ENCODE results near the gene GNG7.
A peak's percentile ranks its signal among the peaks of the same experiment; 100 is the strongest.
"Not testable (repeated sequence)": the region's sequence is repeated elsewhere in the genome, so short reads cannot be mapped to it uniquely, and the experiment has no call there.

Gene GNG7

DNA sequence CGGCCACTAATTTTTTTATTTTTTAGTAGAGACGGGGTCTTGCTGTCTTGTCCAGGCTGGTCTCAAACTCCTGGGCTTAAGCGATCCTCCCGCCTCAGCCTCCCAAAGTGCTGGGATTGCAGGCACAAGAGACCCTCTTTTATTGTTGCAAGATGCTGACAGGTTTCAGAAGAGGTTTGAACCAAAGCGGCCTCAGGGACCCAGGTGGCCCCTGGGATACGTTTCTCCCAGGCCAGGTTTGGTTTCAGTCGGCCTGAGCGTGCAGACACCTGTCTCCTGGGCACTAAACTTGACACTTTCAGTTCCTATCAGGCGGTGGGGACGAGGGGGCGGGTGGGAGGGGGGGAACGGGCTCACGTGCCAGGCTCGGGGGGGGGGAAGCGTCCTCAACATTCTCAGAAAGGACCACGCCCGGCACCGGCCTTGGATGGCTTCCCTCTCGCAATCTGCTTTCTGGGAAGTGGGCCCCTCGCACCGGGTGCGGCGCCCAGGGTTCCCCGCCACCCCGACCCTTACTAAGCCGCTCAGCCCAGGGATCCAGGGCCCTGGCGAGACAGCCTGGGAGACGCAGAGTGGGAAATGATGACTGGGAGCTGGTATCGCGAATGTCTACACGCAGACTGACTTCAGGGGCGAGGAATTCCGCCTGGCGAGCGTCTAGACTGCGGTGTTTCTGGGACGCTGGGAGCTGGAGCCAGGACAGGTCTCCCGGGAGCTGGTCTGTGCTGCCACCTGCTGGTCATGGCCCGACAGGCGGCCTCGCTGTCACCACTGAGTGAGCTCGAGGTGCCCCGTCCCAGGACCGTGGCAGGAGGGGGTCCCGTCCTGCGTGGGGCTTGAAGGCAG, 91.6 kb downstream of the GNG7 start:
- TF ChIP-seq TAF1 (IDR thresholded peaks at IDR 0.05; ENCODE audit: low read depth, low read length) (0 out of 2 replicates have a peak, but pooled peaks have one; percentile 25), PAX5 (IDR thresholded peaks at IDR 0.05; ENCODE audit: insufficient read depth, low read length, severe bottlenecking) (peak; percentile 24), POU2F2 (IDR thresholded peaks at IDR 0.05; ENCODE audit: low read depth, low read length) (peak; percentile 28; the same call in 1 of the 2 replicates), POLR2A (IDR thresholded peaks at IDR 0.05; ENCODE audit: low read depth, low read length) (peak; percentile 40; the same call in 1 of the 2 replicates), SPI1 (IDR thresholded peaks at IDR 0.05; ENCODE audit: low read depth, low read length) (peak; percentile 84), POLR2AphosphoS5 (IDR thresholded peaks at IDR 0.05; ENCODE audit: low read depth, low read length) (no peak)
- DNase-seq (ENCODE audit: insufficient read length, low spot score) (no peak), FAIRE-seq (peak; percentile 95)

DNA sequence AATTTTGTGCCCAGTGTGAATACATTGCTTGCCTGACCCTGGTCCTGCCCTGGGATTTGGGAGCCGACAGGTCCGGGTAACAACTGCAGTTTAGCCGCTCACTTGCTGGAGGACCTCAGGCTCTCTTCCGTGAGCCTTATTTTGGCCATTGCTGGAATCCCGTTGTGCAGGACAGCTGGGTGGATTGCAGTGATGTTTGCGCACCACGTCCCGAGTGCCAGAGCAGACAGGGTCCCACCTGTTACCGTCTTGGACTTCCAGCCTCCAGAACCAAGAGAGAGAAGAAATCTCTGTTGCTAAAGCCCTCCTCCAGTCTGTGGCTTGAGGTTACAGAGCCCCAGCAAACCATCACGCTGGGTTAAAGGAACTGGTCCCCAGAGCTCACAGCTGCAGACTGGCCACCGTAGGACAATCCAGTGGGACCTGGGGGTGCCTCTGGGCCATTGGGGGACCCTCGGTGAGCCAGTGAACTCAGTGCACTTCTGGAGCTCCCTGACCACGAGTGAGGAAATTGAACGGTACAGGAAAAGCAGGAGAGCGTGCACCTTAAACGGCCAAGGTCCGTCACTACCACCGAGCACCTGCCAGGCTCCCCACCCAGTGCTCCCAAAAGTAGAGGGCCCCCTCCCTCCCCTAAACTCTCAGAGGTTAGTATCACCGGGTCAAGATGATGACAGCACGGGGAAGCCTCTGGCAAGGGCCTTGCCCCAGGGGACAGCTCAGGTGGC, 92.9 kb downstream of the GNG7 start:
- DNase-seq (ENCODE audit: insufficient read length, low spot score) (no peak), FAIRE-seq (peak; percentile 80)
- TF ChIP-seq PAX5 (IDR thresholded peaks at IDR 0.05; ENCODE audit: insufficient read depth, low read length, severe bottlenecking) (no peak), SPI1 (IDR thresholded peaks at IDR 0.05; ENCODE audit: low read depth, low read length) (peak; percentile 67), POU2F2 (IDR thresholded peaks at IDR 0.05; ENCODE audit: low read depth, low read length) (peak; percentile 66; the same call in 1 of the 2 replicates), POLR2A (IDR thresholded peaks at IDR 0.05; ENCODE audit: low read depth, low read length) (peak; percentile 43; the same call in 1 of the 2 replicates), TAF1 (IDR thresholded peaks at IDR 0.05; ENCODE audit: low read depth, low read length) (0 out of 2 replicates have a peak, but pooled peaks have one; percentile 47), POLR2AphosphoS5 (IDR thresholded peaks at IDR 0.05; ENCODE audit: low read depth, low read length) (no peak)

DNA sequence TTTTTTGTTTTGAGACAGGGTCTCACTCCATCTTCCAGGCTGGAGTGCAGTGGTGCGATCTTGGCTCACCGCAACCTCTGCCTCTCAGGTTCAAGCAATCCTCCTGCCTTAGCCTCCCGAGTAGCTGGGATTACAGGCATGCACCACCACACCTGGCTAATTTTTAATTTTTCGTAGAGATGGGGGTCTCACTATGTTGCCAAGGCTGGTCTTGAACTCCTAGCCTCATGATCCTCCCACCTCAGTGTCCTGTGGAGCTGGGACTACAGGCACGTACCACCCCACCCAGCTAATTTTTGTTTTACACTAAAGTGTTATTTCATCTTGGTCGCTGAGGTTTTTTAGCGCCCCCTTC, 93.5 kb downstream of the GNG7 start:
- DNase-seq (ENCODE audit: insufficient read length, low spot score); FAIRE-seq: not testable (repeated sequence)
- peak; percentile 16 for TF ChIP-seq POLR2A (IDR thresholded peaks at IDR 0.05; ENCODE audit: low read depth, low read length)

DNA sequence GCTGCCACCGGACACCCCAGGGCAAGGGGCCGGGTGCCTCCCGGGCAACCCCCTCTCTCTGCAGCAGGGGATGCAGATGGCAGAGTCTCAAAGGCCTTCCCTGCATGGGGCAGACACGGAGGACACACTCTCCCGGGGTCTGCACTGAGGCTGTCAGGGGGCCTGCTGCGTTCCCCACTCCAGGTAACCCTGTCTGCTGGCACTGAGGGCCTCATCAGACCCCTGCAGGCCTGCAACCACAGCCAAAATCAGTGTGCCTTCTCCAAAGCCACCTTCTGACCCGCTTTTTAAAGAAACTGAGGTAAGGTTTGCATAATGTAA, 93.9 kb downstream of the GNG7 start:
- no peak for TF ChIP-seq TAF1 (IDR thresholded peaks at IDR 0.05; ENCODE audit: low read depth, low read length)
- TF ChIP-seq PAX5 (IDR thresholded peaks at IDR 0.05; ENCODE audit: insufficient read depth, low read length, severe bottlenecking), result no peak
- no peak for TF ChIP-seq SPI1 (IDR thresholded peaks at IDR 0.05; ENCODE audit: low read depth, low read length)
- no peak; the same call in none of the 2 replicates for TF ChIP-seq POLR2AphosphoS5 (IDR thresholded peaks at IDR 0.05; ENCODE audit: low read depth, low read length)
- TF ChIP-seq POU2F2 (IDR thresholded peaks at IDR 0.05; ENCODE audit: low read depth, low read length), result no peak
- TF ChIP-seq POLR2A (IDR thresholded peaks at IDR 0.05; ENCODE audit: low read depth, low read length), result no peak
- DNase-seq (ENCODE audit: insufficient read length, low spot score) (no peak), FAIRE-seq (no peak)

DNA sequence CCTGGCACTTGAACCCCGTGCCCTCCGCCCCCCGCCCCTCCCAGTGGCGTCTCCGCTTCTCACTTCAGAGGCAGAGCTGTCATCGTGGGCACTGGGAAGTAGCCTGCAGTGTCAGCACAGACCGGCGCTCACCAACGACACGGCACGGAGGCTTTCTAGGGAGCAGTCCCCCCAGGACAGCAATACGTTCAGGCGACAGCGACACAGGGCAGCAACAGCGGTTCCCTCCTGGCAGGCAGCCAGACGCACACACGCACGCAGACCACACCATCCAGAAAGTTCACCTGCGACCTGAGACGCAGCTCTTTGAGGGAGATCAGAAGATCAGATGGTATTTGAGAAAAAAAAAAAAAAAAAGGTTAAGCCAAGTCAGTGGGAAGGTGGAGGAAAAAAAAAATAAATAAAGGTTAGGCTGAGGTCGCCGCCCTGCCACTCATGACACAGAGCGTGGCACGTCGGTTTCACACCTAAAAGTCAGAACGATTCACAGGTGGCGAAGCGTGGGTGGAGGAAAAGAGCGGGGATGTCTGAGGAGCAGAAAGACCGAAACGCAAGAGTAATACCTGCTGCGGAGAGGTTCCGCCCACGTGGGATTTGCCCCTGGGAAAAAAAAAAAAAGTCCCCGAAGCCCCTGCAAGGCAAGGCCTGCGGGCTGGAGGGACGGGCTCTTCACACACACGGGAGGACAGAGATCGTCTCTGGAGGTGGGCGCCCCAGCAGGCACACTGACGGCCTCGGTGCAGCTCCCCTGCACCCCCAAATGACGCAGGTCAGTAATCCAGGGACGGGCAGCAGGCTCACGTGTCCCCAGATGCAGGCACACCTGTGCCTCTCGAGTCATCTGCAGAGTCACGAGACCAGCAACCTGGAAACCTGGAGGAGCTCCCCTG, 94.5 kb downstream of the GNG7 start:
- FAIRE-seq (peak; percentile 97), DNase-seq (ENCODE audit: insufficient read length, low spot score) (no peak)
- TF ChIP-seq POU2F2 (IDR thresholded peaks at IDR 0.05; ENCODE audit: low read depth, low read length) (peak; percentile 87), TAF1 (IDR thresholded peaks at IDR 0.05; ENCODE audit: low read depth, low read length) (peak; percentile 57; the same call in 1 of the 2 replicates), SPI1 (IDR thresholded peaks at IDR 0.05; ENCODE audit: low read depth, low read length) (no peak), POLR2AphosphoS5 (IDR thresholded peaks at IDR 0.05; ENCODE audit: low read depth, low read length) (peak; percentile 77), POLR2A (IDR thresholded peaks at IDR 0.05; ENCODE audit: low read depth, low read length) (peak; percentile 59), PAX5 (IDR thresholded peaks at IDR 0.05; ENCODE audit: insufficient read depth, low read length, severe bottlenecking) (peak; percentile 20)

DNA sequence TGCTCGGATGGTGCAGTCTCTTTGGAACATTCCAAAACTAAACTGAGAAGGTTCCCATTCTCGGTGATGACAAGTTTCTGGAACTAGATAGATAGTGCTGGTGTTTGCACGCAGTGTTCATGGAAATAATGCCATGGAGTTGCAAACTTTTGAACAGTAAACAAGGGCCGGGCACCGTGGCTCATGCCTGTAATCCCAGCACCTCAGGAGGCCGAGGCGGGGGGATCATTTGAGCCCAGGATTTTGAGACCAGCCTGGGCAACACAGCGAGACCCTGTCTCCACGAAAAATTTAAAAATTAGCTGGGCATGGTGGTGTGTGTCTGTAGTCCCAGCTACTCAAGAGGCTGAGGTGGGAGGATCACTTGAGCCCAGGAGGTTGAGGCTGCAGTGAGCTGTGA, 95.7 kb downstream of the GNG7 start:
- FAIRE-seq, result peak; percentile 9
- DNase-seq (ENCODE audit: insufficient read length, low spot score), result not testable (repeated sequence)

DNA sequence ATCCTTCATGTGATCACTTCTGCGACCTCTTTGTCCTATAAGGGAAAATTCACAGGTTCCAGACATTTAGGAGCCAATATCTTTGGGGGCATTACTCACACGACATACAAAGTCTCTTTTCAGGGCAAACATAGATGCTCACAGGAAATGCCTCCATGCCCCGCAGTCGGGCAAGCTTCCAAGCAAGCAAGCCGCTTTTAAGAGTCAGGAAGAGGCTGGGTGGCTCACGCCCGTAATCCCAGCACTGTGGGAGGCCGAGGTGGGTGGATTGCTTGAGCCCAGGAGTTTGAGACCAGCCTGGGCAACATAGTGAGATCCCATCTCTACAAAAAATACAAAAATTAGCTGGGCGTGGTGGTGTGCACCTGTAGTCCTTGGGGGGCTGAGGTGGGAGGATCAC, 96.6 kb downstream of the GNG7 start:
- DNase-seq (ENCODE audit: insufficient read length, low spot score); FAIRE-seq: not testable (repeated sequence)

DNA sequence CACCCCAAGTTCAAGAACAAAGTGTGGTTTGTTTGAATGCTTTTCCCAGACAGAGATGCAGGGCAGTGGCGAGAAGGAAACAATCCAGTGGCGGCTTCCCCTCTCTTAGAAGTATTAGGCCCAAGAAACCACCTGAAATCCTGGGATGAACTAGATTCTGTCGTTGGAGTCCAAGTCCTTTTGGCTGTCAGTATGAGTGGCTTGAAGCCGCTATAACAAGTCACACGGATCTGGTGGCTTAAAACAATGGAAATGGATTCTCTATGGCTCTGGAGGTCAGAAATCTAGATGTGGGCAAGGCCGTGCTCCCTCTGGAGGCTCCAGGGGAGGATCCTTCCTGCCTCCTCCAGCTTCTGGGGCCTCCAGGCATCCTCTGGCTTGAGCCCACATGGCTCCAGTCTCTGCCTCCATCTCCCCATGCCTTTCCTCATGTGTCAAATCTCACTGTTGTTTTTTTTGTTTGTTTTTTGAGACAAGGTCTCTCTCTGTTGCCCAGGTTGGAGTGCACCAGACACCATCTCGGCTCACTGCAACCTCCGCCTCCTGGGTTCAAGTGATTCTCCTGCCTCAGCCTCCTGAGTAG, 97.7 kb downstream of the GNG7 start:
- TF ChIP-seq TAF1 (IDR thresholded peaks at IDR 0.05; ENCODE audit: low read depth, low read length) (no peak), PAX5 (IDR thresholded peaks at IDR 0.05; ENCODE audit: insufficient read depth, low read length, severe bottlenecking) (no peak), POLR2AphosphoS5 (IDR thresholded peaks at IDR 0.05; ENCODE audit: low read depth, low read length) (no peak), POU2F2 (IDR thresholded peaks at IDR 0.05; ENCODE audit: low read depth, low read length) (no peak), POLR2A (IDR thresholded peaks at IDR 0.05; ENCODE audit: low read depth, low read length) (no peak), SPI1 (IDR thresholded peaks at IDR 0.05; ENCODE audit: low read depth, low read length) (no peak)
- FAIRE-seq, result no peak
- no peak for DNase-seq (ENCODE audit: insufficient read length, low spot score)

DNA sequence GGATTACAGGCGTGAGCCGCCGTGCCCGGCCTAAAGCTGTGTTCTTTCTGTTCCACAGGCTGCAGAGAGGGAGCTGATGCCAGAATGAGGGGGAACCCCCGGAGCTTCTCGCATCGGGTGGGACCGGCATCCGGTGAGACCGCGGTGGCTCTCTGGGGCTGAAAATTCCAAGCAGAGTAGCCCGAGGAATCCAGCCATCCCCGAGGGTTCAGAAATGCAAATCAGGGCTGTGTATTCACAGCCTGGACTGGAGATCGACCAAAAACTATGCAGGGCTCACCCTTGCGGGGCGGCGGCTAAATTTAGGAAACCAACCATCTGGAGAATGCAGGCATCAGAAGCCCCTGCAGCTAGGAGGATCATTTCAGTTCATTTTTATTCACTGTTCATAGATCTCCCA, 99.2 kb downstream of the GNG7 start:
- TF ChIP-seq TAF1 (IDR thresholded peaks at IDR 0.05; ENCODE audit: low read depth, low read length), result no peak
- TF ChIP-seq POU2F2 (IDR thresholded peaks at IDR 0.05; ENCODE audit: low read depth, low read length), result no peak
- no peak for TF ChIP-seq PAX5 (IDR thresholded peaks at IDR 0.05; ENCODE audit: insufficient read depth, low read length, severe bottlenecking)
- TF ChIP-seq SPI1 (IDR thresholded peaks at IDR 0.05; ENCODE audit: low read depth, low read length), result no peak
- TF ChIP-seq POLR2AphosphoS5 (IDR thresholded peaks at IDR 0.05; ENCODE audit: low read depth, low read length), result no peak
- TF ChIP-seq POLR2A (IDR thresholded peaks at IDR 0.05; ENCODE audit: low read depth, low read length), result no peak
- no peak for FAIRE-seq
- DNase-seq (ENCODE audit: insufficient read length, low spot score), result no peak

All from GM12891 (cell line).